GM18951 (cell line): ENCODE data around the gene DBH.
"Not testable (repeated sequence)": the region's sequence is repeated elsewhere in the genome, so short reads cannot be mapped to it uniquely, and the experiment has no call there.

ENCODE experiments used
- POLR2A ChIP-seq: IDR thresholded peaks from 4 replicates; pipeline ENCODE4 v1.6.1; 2011; ENCODE audit warnings: mild to moderate bottlenecking; ENCODE audit not compliant: insufficient read length, insufficient read depth; ENCODE audit errors: extremely low read depth
- in situ Hi-C: fragments of 300-500 bp; cut with MboI; formaldehyde crosslinking; loops from one replicate; pipeline ENCODE4 v1.12.0; 2022; ENCODE audit warnings: low sequenced_read_pairs, mixed read lengths, inconsistent platforms; ENCODE audit not compliant: unreplicated experiment

The DBH gene

DNA sequence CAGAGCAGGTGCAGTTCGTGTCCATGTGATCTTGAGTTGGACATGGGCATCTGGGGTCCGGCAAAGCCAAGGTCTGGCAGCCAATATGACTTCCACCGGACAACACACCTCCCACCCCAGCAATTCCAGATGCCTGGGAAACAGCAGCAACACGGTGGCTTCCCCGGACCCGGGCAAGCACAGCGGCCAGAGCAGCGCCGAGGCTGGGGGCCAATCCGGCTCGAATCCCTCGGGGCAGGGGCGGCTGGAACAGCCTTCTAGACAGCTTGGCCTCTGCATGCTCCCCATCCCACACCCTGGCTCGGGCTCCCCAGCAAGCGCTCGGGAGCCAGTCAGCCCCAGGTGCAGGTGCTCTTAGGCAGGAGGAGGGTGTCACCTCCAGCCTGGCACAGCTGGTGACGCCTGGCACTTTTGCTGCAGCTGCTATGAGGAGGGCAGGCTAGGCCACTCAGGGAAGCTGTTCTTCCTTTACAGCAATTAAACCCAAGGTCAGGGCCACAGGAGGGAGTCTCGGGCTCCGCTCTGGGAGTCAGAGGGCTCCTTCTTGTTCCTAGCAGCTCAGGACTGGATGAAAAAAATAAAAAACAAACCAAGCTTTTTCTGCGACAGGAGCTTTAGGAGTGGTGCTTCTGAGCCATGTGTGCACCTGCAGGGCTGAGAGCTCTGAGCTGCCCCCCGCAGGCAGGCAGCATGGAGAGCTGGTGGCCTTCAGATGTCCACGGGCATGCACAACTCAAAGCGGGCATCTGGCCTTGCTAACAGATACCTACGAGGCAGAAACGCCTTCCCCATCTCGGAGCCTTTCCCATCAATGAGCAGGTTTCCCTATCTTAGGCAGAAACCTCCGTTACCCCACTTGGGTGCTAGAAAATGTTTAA lies 28.2 kb downstream of the DBH start:
- in situ Hi-C loops = no loop called here
- TF ChIP-seq POLR2A = no peak

DNA sequence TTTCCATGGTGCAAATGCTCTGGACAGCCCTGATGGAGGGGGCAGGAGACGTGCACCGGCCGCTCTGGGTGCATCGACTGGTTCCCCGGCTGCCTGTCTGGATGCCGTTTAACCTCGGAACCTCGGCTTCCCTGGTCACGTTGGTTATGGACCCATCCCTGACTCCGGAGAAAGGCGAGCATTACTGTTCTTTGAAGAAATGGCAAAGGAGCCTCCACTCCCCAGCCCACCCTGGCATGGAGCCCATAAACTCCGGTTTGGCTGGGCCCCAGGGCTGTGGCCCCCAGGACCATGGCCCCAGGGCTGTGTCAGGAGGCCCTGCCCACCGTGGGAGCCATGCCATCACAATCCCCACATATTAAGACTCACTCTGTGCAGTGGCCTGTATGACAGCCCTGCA lies 28.9 kb downstream of the DBH start:
- TF ChIP-seq POLR2A = no peak
- in situ Hi-C loops = no loop called here

DNA sequence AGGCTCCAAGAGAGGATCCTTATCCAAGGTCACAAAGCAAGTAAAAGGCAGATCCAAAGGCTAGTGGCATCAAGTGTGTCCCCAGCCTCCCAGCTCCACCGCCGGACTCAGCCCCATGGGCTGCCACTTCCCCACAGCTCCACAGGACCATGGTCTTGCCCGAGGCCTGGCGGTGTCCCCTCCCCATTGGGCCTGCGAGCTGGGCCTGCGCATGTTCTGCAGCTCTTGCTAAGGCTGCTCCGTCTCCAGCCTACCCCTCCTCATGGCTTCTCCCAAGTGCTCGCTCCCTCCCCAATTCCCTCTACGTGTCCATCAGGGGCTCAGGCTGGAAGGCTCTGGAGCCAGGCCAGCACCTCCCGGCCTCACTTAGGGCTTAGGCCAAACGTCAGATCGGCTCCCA lies 29.4 kb downstream of the DBH start:
- in situ Hi-C loops = no loop called here
- TF ChIP-seq POLR2A = no peak

DNA sequence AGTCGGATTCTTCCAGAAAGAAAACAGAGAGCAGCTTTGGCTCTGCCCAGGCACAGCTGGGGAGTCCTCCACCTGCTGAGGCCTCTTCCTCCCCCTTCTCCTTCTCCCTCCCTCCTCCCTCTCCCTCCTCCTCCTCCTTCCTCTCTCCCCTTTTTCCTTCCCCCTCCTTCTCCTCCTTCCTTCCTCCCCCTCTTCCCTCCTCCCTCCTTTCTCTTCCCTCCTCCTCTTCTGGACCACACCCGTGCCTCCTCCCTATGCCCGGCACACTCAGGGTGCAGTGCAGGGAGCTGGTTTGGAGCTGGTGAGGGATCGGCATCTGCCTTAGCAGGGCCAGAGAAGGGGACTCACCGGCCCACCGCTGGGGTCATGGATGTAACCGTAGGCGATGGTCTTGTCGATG lies 30.2 kb downstream of the DBH start:
- in situ Hi-C loops = no loop called here
- TF ChIP-seq POLR2A = no peak

DNA sequence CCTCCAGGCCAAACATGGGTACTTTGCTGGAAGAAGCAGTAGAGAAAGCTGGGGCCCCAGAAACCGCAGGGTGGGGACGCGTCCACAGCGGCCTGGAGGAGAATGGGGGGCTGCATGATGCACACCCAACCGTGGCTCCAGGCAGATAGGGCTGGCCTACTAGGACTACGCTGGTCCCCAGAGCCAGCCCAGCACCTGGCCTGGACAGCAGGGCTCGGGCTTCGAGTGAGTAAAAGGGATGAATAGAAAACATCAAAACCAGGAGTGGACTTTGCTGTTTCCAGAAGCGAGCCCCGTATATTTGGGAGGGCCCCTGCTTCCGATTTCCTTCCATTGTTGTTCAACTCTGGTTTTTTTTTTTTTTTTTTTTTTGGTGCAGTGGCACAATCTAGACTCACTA lies 30.7 kb downstream of the DBH start:
- no peak for TF ChIP-seq POLR2A
- in situ Hi-C loops = no loop called here

DNA sequence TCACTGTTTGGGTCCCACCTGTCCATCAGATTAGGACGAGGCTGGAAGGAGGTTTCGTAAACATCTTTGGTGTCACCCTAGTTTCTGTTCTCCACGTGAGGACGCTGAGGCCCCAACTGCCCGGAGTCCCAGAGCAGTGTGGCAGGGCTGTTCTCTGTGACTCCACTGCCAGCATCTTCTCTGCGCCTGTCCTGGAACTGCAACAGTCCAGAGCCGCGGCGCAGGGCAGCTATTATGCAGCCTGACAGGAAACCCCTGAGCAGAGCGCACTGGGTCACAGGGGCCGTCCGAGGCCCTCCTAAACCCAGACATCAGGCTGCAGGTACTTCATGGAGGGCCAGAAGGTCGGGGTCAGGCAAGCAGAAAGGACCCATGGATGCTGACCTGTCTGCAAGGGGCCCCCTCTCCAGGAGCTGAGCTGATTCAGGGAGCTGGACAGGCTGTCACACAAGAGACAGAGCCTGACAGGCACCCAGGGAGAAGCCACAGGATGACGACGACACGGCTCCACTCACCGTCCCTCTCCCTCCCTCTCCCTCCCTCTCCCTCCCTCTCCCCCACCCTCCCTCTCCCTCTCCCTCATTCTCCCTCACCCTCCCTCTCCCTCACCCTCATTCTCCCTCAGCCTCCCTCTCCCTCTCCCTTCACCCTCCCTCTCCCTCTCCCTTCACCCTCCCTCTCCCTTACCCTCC lies 31.7 kb downstream of the DBH start:
- in situ Hi-C loops = no loop called here
- no peak for TF ChIP-seq POLR2A

DNA sequence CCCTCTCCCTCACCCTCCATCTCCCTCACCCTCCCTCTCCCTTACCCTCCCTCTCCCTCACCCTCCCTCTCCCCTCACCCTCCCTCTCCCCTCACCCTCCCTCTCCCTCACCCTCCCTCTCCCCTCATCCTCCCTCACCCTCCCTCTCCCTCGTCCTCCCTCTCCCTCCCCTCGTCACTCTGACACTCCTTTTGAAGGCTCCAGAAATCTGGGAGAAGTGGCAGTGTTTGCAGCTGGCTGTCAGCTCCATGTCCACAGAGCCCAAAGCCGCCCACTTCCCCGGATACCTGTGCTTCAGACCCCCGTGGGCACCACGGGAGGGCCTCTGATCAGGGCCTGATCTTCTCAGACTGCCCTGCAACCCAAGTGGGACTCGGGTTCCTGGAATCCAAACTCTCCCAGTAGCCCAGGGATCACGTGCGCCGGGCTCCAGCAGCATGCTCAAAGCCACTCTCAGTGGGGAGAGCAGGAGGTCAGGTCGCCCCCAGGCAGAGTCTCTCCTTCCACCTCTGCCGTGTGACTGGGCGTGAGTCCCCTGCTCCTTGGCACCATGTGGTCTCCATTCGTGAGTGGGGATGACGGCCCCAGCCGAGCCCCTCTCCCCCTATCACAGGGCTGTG lies 33.1 kb downstream of the DBH start:
- TF ChIP-seq POLR2A = no peak
- in situ Hi-C loops = no loop called here

DNA sequence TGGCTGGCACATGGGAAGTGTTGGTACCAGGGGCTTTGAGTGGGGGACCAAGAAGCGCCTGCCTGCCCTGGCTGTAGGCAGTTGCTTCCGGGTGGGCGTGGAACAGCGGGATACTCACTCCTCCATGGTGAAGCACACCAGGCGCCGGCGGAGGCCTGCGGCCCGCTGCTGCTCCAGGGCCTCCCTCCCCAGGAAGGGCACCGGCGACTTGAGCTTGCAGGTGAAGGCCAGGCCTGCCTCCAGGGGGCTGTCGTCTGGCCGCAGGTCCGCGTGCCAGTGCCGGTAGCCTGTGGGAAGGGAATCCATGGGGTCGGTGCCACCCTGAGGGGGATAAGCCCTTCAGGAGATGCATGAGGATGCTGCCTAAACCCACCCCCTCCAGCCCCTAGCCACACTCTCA lies 34.3 kb downstream of the DBH start:
- in situ Hi-C loops = no loop called here
- no peak for TF ChIP-seq POLR2A

DNA sequence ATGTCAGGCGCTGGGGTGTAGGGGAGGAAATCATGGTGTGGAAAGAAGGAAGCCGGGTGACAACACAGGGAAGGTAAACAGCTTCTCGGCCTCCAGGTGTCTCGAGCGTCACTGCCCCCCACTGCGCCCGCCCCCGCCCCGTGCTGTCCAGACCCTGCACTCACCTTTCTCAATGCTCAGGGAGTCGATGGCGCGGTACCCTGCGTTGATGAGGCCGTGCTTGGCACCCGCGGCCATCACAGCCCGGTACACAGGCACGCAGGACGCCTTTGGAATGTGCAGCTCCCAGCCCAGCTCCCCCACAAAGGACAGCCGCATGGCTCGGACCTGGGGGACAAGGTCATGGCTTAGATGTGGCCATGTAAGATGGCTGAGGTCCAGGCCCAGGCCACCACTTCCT lies 35.2 kb downstream of the DBH start:
- in situ Hi-C loops = no loop called here
- TF ChIP-seq POLR2A = no peak

DNA sequence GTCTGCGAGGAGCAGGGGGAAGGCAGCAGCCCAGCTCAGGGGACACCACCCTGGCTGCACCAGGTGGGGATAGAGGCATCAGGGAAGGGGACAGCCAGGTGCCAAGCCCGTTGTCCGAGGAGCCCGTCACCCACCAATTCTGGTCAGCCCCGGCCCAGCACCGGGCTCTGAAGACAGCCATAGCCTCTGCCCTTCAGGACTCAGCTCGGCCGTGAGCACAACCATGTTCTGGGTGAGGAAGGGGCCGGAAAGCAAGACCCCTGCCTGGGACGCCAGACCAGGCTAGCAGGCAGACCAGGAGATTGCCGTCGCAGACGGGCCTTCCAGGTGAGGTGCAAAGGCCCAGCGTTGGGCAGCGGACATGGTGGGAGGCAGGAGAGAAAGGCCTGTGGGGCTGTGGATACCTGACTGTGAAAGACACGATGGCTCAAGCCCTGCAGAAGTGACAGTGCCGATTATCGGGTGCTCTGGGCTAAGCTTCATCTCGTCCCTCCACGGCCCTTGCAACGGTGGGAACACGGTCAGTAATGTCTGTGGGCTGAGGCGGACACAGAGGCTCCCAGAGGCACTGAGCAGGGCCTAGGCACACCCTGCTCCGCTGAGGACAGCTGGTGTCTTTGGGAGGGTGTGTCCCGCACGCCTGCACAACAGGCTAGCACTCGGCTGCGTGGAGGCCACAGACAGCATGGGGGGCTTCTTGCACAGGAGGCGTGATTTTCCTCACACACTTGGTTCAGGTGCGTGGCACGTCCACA lies 36.5 kb downstream of the DBH start:
- in situ Hi-C loops = no loop called here
- TF ChIP-seq POLR2A = no peak

DNA sequence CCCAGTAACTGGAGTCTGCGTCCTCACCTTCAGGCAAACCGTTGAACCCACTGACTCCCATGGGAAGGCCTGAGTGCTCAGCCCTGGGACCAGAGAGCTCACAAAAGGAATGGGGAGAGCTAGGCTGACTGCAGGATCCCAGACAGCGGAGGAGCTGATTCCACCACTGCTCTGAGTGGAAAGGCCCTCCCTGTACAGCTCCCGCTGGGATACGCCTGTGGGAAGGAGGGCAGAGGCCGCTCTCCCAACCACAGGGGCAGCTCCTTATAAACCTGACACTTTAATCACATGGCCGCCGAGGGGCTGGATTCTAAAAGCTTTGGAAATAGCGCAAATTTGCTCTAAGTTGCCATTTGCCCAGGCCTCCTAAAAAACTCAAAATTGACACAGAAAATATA lies 37.1 kb downstream of the DBH start:
- TF ChIP-seq POLR2A = no peak
- in situ Hi-C loops = no loop called here

DNA sequence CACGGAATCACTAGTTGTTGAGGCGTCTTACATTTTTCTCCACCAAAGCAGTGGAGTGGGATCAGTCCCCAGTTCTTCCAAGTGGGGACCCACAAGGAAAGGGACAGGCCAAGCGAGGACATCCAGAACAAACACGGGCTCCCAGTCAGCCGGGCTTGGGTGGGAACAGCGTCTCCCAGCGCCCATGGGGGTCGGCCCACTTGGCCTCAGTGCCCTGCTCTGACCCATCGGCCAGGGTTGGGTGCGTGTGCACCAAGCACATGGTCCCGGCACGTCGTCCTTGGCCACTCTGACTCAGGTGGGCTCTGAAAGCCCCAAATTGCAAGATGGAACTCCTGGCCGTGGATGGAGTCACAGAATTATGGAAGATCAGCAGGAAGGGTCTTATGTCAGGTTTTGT lies 37.9 kb downstream of the DBH start:
- in situ Hi-C loops = no loop called here
- TF ChIP-seq POLR2A = no peak

DNA sequence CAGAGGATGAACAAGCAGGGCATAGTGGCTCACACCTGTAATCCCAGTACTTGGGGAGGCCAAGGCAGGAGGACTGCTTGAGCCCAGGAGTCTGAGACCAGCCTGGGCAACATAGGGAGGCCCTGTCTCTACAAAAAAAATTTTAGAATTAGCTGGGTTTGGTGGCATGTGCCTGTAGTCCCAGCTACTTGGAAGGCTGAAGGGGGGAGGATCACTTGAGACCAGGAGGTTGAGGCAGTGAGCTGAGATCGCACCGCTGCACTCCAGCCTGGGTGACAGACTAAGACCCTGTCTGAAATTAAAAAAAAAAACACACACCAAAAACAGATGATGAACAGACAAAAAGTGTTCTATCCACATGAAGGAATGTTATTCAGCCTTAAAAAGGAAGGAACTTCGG lies 39.6 kb downstream of the DBH start:
- in situ Hi-C loops = not testable (repeated sequence)

DNA sequence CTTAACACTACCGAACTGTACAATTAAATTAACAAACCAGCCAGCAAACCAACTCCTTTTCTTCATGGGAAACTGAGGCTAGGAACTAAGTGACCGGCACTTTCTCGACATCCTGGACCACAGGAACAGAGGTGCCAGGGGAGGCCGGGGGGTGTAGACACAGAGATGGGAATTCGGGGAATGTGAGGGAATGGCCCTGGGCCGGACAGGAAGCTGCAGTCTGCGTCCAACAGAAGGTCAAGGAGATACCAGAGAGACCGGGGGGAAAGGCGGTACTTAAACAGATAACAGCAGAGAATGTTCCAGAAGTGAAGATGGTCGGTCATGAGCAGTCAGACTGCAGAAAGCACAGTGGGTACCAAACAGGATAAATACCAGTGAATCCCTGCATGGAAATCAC lies 40.3 kb downstream of the DBH start:
- in situ Hi-C loops = no loop called here

More for the DNA sequence above, 40.3 kb downstream of the DBH start:
- TF ChIP-seq POLR2A = no peak
